HG02588 (cell line): ENCODE measurements around the gene DENND1A.

Experiments used
- ATAC-seq: cut with Tn5 transposase; IDR thresholded peaks from one replicate; pipeline ENCODE4 v1.9.1; 2021; ENCODE audit warnings: mild to moderate bottlenecking, moderate library complexity; ENCODE audit not compliant: unreplicated experiment

Gene DENND1A

GRCh38 chr9:123365881-123366528 lies 563.9 kb downstream of the DENND1A start:
- ATAC-seq: no peak

- no peak for ATAC-seq
Measured at GRCh38 chr9:123365287-123365880, 564.5 kb downstream of the DENND1A start.

GRCh38 chr9:123364241-123364824 lies 565.6 kb downstream of the DENND1A start:
- ATAC-seq: no peak

- ATAC-seq: no peak
Measured at GRCh38 chr9:123362856-123363255, 567.1 kb downstream of the DENND1A start.

GRCh38 chr9:123361731-123362510 lies 568.0 kb downstream of the DENND1A start:
- no peak for ATAC-seq

GRCh38 chr9:123361086-123361730 lies 568.7 kb downstream of the DENND1A start:
- ATAC-seq: no peak

- no peak for ATAC-seq
Measured at GRCh38 chr9:123360161-123361085, 569.5 kb downstream of the DENND1A start.

GRCh38 chr9:123359546-123359945 lies 570.4 kb downstream of the DENND1A start:
- ATAC-seq: no peak

GRCh38 chr9:123359106-123359505 lies 570.8 kb downstream of the DENND1A start:
- no peak for ATAC-seq

- ATAC-seq: no peak
Measured at GRCh38 chr9:123358181-123358905, 571.6 kb downstream of the DENND1A start.

- ATAC-seq: no peak
Measured at GRCh38 chr9:123357743-123358059, 572.2 kb downstream of the DENND1A start.

GRCh38 chr9:123356851-123357742 lies 572.8 kb downstream of the DENND1A start:
- no peak for ATAC-seq

- ATAC-seq: no peak
Measured at GRCh38 chr9:123355761-123356431, 574.0 kb downstream of the DENND1A start, which contains the start of gene CRB2. TSS of gene CRB2 (plus strand) at chr9:123356197. CDS start at chr9:123356261, 64 bp downstream.

GRCh38 chr9:123354806-123355508 lies 575.0 kb downstream of the DENND1A start:
- no peak for ATAC-seq

- ATAC-seq: peak; percentile 61
Measured at GRCh38 chr9:123353984-123354591, 575.8 kb downstream of the DENND1A start.

- ATAC-seq: no peak
Measured at GRCh38 chr9:123353041-123353440, 576.9 kb downstream of the DENND1A start.
